ENCODE data around the gene BRD3OS.
"Not testable (repeated sequence)": the region's sequence is repeated elsewhere in the genome, so short reads cannot be mapped to it uniquely, and the experiment has no call there.

BRD3OS gene

GRCh38 chr9:134068744-134069479 lies 43.6 kb downstream of the BRD3OS start:
- ATAC-seq: peak; percentile 22
- TF ChIP-seq ARNTL (CRISPR knock-in tag; IDR thresholded peaks at IDR 0.05; ENCODE audit: borderline replicate concordance, low read depth) (no peak), ZC3H10 (CRISPR knock-in tag; IDR thresholded peaks at IDR 0.05) (no peak), RARB (CRISPR knock-in tag; IDR thresholded peaks at IDR 0.05) (no peak), GLIS3 (CRISPR knock-in tag; IDR thresholded peaks at IDR 0.05) (no peak), PPARA (CRISPR knock-in tag; IDR thresholded peaks at IDR 0.05; ENCODE audit: borderline replicate concordance) (no peak), ZNF565 (CRISPR knock-in tag; conservative IDR thresholded peaks at IDR 0.05; ENCODE audit: low read depth) (no peak), TCF4 (CRISPR knock-in tag; IDR thresholded peaks at IDR 0.05; ENCODE audit: borderline replicate concordance) (no peak), ZFP3 (CRISPR knock-in tag; IDR thresholded peaks at IDR 0.05) (no peak)

DNA sequence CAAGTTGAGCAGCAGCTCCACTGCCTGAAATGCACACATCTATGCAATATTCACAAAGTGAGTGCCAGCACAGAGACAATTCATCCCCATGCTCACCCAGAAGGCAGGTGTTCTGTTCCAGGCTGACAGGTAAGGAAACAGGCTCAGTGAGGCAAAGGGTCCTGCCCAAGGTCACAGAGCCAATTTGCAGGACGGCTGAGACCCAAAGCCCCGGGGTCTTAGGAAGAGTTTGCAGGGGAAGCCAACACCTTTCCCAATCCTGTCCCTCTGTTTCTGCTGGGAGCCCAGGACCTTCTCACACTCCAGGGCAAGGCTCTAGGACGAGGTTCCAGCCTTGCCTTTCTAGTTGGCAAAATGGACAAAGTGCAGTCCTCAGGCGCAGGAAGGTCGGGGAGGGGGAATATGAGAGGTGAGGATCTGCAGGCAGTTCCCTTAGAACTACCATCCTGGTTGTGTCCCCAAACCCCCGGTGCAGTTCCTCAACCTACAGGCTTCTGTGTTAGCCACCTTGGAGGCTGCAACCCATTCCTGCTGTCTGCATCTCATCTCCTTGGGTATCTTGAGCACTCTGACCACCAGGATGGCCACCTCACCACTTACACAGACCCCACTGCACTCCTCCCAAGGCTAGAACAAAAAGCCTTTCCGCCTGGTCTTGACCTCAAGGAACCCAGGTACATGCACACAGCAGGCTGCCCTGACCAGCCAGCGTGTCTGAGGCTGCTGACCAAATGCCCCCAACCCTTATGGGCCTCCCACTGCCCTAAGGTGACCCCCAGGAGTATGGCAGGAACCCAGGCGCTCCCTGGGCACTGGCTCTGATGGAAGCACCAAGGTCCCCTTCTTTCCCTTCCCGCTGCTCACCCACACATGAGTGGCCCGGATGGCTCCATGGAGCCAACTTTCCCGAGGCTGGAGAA lies 44.5 kb downstream of the BRD3OS start:
- no peak for ATAC-seq
- no peak for TF ChIP-seq ZFP3 (CRISPR knock-in tag; IDR thresholded peaks at IDR 0.05)
- TF ChIP-seq, protein P1, sequence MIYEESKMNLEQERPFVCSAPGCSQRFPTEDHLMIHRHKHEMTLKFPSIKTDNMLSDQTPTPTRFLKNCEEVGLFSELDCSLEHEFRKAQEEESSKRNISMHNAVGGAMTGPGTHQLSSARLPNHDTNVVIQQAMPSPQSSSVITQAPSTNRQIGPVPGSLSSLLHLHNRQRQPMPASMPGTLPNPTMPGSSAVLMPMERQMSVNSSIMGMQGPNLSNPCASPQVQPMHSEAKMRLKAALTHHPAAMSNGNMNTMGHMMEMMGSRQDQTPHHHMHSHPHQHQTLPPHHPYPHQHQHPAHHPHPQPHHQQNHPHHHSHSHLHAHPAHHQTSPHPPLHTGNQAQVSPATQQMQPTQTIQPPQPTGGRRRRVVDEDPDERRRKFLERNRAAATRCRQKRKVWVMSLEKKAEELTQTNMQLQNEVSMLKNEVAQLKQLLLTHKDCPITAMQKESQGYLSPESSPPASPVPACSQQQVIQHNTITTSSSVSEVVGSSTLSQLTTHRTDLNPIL (CRISPR knock-in tag; IDR thresholded peaks at IDR 0.05; ENCODE audit: low read depth): no peak

- ATAC-seq: no peak
- TF ChIP-seq ISL1 (CRISPR knock-in tag; IDR thresholded peaks at IDR 0.05): no peak
- no peak for TF ChIP-seq GLIS3 (CRISPR knock-in tag; IDR thresholded peaks at IDR 0.05)
- no peak for TF ChIP-seq POU6F1 (CRISPR knock-in tag; IDR thresholded peaks at IDR 0.05; ENCODE audit: borderline replicate concordance, low read depth)
- no peak for TF ChIP-seq TCF4 (CRISPR knock-in tag; IDR thresholded peaks at IDR 0.05; ENCODE audit: borderline replicate concordance)
- TF ChIP-seq ZC3H10 (CRISPR knock-in tag; IDR thresholded peaks at IDR 0.05): no peak
- TF ChIP-seq, protein P1 (CRISPR knock-in tag; IDR thresholded peaks at IDR 0.05; ENCODE audit: low read depth): no peak
- TF ChIP-seq, protein P2, sequence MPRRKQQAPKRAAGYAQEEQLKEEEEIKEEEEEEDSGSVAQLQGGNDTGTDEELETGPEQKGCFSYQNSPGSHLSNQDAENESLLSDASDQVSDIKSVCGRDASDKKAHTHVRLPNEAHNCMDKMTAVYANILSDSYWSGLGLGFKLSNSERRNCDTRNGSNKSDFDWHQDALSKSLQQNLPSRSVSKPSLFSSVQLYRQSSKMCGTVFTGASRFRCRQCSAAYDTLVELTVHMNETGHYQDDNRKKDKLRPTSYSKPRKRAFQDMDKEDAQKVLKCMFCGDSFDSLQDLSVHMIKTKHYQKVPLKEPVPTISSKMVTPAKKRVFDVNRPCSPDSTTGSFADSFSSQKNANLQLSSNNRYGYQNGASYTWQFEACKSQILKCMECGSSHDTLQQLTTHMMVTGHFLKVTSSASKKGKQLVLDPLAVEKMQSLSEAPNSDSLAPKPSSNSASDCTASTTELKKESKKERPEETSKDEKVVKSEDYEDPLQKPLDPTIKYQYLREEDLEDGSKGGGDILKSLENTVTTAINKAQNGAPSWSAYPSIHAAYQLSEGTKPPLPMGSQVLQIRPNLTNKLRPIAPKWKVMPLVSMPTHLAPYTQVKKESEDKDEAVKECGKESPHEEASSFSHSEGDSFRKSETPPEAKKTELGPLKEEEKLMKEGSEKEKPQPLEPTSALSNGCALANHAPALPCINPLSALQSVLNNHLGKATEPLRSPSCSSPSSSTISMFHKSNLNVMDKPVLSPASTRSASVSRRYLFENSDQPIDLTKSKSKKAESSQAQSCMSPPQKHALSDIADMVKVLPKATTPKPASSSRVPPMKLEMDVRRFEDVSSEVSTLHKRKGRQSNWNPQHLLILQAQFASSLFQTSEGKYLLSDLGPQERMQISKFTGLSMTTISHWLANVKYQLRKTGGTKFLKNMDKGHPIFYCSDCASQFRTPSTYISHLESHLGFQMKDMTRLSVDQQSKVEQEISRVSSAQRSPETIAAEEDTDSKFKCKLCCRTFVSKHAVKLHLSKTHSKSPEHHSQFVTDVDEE (CRISPR knock-in tag; IDR thresholded peaks at IDR 0.05): no peak
- TF ChIP-seq CSRNP3 (CRISPR knock-in tag; IDR thresholded peaks at IDR 0.05): no peak
- TF ChIP-seq TOX (CRISPR knock-in tag; IDR thresholded peaks at IDR 0.05; ENCODE audit: borderline replicate concordance): no peak
Observed at GRCh38 chr9:134071149-134071548, 45.9 kb downstream of the BRD3OS start.

DNA sequence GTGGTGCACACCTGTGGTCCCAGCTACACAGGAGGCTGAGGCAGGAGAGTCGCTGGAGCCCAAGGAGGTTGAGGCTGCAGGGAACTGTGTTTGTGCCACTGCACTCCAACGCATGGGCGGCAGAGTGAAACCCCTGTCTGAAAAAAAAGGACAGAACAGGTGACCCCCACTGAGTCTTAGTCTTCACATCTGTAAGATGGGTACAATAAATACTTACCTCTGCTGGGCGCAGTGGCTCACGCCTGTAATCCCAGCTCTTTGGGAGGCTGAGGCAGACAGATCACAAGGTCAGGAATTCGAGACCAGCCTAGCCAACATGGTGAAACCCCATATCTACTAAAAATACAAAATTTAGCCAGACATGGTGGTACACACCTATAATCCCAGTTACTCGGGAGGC lies 47.4 kb downstream of the BRD3OS start:
- ATAC-seq: not testable (repeated sequence)

DNA sequence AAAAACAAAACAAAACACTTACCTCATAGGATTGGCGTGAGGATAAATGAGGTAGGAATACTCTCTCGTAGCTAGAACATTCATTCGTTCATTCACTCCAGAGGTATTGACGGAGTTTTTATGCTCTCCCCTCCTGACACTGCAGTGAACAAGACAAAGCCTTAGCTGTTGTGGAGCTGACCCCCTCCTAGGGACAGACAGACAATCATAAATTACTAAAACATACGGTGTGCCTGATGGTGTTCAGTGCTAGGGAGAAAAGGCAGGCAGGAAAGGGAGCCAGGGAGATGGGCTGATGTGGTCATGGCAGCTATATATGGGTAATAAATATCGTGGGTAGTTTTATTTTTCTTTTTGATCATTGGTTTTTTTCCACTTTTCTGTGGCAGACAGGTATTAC lies 48.2 kb downstream of the BRD3OS start:
- no peak for TF ChIP-seq ZFP3 (CRISPR knock-in tag; IDR thresholded peaks at IDR 0.05)
- no peak for TF ChIP-seq TOX (CRISPR knock-in tag; IDR thresholded peaks at IDR 0.05; ENCODE audit: borderline replicate concordance)
- TF ChIP-seq CSRNP3 (CRISPR knock-in tag; IDR thresholded peaks at IDR 0.05): no peak
- no peak for TF ChIP-seq TCF4 (CRISPR knock-in tag; IDR thresholded peaks at IDR 0.05; ENCODE audit: borderline replicate concordance)
- no peak for TF ChIP-seq ZNF565 (CRISPR knock-in tag; conservative IDR thresholded peaks at IDR 0.05; ENCODE audit: low read depth)
- TF ChIP-seq, protein P2 (CRISPR knock-in tag; IDR thresholded peaks at IDR 0.05): no peak
- TF ChIP-seq ISL1 (CRISPR knock-in tag; IDR thresholded peaks at IDR 0.05): no peak
- TF ChIP-seq RARB (CRISPR knock-in tag; IDR thresholded peaks at IDR 0.05): no peak
- no peak for TF ChIP-seq GLIS3 (CRISPR knock-in tag; IDR thresholded peaks at IDR 0.05)
- no peak for TF ChIP-seq CSDC2 (CRISPR knock-in tag; IDR thresholded peaks at IDR 0.05)
- no peak for ATAC-seq

Measured in SK-N-SH treated with all-trans-retinoic acid at 6 μM for 48 hours (cell line).